Measurements from ENCODE around the gene SFMBT2.

The SFMBT2 gene

DNA sequence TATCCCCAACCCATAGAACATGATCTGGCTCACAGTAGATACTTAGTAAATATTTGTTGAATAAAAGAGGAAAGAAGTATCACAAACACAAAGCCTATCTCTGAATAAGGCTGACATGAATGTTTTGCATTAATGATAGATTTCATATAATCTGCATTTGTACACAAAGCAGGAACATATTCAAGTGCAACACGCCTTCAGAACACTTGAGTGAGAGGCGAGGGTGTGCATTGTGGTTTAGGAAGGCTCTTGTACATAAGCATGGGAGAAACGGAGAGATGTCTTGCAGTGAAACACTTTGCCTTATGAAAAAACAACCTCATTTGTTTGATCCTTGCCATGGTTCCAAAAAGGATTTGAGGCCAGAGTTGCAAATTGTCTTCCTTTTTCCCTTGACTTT, 14.1 kb upstream of the SFMBT2 start:
- no peak for DNase-seq

DNA sequence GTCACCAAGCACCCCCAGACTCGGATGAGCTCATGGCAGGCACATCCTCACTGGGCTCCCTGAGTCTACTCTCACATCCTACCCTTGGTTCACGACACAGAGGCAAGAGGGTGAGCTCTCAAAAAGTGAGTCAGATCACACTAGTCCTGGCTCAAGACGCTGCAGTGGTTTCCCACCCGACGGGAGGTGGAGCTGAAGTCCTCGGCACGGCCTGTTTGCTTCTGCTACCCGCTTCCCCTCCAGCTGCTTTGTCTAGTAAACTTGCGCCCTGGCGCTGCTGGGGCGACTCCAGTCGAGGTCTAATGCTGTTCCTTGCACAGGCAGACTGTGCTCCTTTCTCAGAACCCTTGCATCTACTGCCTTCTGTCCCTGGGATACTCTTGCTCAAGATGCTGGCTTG, 13.5 kb upstream of the SFMBT2 start:
- peak; percentile 27 to 35 for DNase-seq

DNA sequence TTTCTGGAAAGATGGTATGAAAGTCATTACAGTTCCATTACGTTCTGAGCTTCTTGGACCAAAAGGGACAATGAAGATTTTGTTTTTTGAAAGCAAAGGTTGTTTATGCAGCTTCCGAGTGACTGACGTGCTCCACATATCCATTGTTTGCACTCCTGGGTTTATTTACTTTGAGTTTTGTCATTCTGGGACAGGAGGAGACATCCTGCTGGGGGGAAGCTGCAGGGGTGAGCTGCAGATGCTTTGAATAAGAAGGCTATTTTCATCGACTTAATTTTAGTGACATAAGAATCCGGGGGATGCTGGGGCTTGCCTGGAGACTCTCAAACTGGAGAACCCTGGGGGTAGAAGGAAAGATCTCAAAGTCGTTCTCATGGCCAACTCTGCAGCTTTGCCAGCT, 12.7 kb upstream of the SFMBT2 start:
- DNase-seq: no peak

DNA sequence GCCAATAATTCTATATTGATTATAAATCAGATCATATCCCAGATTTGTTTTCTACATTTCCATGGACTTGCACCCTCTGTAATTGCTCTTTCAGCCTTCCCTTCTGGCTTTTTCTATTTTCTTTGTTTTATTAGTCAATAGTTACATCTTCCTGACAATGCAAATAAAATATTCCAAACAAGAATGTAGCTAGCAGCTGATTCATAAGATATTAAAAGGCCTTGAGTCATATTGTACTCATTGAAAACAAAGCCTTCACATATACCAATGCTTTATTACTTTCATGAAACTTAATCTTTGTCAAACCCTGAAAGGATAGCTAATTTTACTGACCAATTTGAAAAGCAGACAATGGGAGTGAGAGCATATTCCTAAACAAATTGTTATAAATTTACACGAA, 10.7 kb upstream of the SFMBT2 start:
- no peak for DNase-seq

DNA sequence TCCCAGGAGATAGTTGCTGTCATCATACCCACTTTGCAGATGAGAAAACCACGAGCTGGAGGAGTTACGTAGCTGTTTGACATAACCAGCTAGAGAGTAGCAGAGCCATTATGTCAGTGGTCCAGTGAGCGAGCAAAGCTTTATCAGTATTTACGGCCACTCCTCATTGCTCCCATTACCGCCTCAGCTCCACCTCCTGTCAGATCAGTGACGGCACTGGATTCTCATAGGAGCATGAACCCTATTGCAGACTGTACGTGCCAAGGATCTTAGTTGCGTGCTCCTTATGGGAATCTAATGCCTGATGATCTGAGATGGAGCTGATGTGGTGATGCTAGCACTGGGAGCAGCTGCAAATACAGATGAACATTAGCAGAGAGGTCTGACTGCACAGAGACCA, 9.2 kb upstream of the SFMBT2 start:
- DNase-seq: no peak

DNA sequence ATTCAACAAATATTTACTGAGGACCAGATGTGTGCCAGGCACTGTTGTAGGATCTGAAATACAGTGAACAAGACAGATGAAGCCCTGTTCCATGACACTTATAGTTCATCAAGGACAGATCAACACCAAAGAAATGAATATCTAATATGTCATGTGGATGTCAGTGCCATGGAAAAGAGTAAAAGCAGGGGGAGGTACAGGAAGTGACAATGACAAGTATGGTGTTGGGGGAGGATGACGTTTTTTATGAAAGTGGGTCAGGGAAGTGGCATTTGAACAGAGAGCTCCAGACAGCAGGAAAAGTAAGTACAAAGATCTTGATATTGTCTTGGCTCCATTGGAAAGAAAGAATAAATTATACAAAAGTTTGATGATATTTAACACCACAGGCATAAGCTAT, 7.0 kb upstream of the SFMBT2 start:
- DNase-seq: no peak

DNA sequence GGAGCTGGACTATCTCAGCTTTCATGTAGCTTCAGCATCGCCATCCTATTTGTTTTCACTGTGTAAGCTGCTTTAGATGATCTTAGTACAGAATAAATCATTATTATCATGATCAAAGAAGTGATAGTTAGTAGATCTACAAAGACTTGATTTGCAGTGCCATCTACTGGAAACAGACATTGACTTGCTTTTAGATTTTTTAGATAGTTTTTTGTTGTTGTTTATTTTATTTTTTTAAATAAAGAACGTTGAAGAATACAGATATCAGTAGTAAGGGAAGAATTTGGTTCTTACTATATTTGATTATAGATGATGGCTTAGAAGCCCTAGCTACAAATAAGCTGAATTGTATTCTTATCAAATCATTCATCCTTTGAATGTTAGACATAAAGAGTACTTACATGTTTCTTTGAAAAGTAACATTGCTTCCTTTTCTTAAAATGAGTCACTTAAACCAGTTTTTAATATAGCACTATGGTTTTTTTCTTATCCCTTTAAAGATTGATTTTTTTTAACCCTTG, 6.3 kb upstream of the SFMBT2 start:
- no peak for DNase-seq

DNA sequence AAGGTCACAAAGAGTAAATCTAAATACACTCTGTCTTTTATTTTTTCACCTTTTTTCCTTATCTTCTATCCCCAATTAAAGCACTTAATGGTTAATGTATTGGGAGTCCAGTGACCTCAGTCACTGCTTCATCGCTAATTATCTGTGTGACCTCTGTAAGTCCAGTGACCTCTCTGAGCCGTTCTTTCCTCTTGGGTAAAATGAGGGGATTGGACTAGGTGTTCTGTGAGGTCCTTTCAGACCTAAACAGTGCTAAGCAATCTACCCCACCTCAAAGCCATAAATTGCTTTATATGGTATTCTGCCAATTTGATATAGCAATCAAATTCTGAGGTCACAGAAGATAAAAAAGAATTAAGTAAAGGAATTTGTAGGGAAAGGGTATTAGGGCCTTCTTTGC, 3.9 kb upstream of the SFMBT2 start:
- no peak for DNase-seq

DNA sequence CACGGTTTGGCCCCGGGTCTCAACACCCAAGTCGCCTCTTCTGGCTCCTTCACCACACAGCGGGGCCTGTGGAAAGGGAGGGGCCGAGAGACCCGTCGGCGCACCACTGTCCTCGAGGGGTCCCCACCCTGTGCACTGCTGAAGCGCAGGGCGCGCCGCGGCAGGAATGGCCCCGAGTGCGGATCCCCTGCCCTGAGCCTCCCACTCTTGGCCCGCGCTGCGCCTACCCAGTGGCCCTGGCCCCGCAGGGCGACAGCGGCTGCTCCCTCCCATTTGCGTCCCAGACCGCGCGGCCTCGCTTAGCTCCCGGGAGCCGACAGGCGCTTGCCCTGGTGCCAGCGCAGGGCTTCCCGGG, 2.1 kb upstream of the SFMBT2 start:
- no peak for DNase-seq

DNA sequence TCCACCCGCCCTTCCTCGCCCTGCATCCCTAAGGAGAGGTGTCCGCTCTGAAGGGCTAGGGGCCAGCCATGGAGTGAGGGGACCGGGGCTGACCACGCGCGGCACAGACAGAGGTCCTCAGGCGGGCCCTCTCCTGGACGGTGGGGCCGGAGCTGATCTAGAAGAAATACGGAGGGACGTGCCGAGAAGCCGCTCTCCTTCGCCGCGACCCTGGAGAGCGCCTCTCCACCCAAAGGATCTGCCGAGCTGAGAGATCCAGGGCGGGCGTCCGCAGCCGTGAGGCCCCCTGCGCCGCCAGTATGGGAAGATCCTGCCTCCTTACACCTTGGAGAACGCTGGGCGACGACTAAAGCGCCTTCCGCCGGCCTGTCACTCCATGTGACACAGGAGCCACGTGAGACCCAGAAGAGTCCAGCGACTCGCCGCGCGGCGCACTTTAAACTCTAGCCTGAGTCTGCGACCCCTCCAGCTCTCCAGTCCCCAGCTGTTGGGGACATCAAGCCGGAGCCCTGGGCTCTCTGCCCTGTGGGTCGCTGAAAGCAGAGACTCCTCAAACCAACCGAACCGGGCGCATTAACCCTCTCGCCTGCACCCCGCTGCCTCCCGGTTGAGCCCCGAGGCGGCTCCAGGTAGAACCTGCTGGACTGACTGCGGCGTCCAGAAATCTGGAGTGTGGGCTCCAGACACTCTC, 1.5 kb upstream of the SFMBT2 start:
- peak; percentile 61 to 68 for DNase-seq

DNA sequence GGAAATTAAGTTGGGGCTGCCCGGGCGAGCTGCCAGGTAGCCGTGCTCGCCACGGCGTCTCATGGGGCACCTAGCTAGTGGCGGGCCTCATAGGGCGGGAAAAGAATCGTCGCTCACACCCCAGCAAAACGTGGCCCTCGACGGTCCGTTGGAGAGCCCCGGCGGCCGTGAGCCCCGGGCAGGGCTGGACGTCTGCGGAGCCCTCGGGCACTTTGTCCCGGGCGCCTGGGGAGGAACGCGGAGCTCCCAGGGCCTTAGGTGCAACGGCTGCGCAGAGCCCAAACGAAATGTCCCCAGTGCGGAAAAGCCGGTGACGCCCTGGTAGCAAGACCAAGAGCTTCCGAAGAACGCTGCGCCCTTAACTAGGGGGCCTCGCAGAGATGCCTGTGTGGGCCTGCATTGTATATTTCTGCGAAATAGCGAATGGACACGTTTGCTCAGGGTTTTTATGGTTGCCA, 866 bp upstream of the SFMBT2 start:
- DNase-seq: peak; percentile 54 to 61

DNA sequence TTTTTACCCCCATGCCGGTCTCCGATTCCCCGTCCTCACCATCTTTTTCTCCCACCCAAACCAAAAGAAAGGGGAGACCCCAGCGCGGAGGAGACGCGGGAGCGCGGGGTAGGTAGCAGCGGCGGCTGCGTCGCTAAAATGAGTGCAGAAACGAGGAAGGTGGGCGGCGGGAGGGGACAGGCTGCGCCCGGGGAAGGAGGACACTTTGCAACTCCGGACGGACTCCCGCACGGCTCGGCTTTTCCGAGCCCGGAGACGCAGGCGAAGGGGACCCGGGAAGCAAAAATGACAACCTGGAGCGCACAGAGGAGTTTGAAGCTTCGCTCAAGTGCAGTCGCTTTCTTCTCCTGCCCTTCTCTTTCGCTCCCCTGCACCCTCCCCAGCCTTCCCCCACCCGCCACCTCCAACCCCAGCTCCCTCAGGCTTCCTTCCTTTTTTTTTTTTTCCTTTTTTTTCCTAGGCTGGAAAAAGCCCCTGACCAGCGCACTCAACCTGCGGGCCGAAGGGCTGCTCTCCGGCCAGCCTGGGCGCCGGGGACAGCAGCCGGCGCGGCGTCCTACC, 453 bp downstream of the SFMBT2 start:
- peak; percentile 69 to 72 for DNase-seq

DNA sequence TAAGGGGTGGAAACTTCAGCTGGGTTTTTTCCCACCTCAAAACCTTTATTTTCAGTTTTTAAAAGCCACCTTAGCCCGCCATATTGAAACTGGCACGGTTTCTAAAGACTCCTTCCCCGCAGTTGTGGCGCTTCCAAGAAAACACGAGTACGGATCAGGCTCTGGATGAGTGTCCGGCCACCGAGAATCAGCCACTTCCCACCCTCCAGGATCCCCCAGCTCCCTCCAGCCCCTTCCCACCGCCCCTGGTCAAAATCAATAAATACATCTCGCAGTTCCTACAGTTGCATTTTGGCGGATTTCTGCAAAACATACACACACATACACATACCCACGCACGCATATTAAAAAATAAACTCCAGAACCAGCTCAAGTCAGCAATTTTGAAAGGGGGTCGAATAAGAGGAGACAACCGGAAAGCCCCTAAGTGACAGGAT, 1.1 kb downstream of the SFMBT2 start:
- DNase-seq: peak; percentile 60 to 61

DNA sequence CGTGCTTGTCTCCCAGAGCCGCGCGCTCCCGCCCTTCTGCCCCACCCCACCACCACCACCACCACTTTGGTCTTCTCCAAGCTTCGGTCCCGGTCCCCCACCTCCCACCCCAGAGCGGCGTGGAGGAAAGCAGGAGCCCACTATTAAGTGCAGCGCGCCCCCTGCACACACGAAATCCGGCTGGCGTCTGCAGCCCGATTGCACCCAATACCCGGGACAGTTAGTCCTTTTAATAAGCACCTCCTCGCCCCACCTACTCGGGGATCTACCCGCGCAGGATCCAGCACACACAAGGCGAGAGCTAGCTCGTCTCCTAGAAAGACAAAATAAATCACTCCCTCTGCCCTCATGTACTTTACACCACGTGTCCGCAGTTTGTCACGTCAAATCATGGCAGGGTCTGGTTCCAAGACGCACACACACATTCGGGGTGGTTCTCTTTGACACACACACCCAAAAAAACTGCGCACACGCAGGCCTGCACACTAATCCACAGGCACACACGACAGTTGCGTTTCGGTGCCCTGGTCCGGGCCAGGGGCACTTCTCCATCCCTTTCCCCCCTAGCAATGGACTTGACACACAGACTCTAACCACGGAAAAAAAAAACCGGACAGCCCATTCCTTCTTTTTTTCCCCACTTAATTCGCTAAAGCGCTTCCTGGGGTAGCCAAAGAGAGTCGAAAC, 1.6 kb downstream of the SFMBT2 start:
- DNase-seq: peak; percentile 78

DNA sequence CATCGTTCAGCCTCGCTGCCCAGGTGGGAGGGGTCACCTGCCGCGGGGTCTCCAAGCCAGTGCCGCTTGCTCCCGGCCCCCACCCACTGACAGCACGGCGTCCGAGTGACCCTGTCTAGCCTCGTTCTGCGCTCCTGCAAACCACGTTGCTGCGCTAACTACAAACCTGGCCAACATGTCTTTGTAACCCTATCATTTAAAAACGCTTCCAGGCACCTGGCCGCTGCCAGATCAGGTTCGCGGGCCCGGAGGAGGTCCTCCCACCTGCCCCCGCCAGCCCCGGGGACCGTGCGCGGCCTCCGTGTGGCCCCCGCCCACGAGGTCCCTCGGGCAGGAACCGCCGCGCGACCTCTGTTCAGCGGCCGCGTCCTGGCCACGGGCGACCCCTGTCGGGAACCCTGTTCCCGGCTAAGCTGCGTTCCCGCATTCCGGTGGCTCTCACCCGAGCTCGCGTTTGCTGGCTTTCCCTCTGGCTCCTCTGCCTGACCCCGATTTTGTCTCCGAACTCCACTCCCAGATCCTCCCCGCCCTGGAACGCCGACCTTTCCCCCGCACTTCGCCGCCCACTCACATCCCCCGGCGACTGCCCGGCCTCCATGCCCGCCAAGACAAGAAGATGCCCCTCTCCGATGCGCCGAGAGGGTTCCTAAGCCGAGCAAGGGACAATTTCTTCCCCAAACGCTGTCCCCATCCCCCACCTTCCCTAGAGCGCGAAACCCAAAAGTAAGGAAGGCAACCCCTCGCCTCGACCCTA, 2.4 kb downstream of the SFMBT2 start:
- DNase-seq: peak; percentile 68 to 79

DNA sequence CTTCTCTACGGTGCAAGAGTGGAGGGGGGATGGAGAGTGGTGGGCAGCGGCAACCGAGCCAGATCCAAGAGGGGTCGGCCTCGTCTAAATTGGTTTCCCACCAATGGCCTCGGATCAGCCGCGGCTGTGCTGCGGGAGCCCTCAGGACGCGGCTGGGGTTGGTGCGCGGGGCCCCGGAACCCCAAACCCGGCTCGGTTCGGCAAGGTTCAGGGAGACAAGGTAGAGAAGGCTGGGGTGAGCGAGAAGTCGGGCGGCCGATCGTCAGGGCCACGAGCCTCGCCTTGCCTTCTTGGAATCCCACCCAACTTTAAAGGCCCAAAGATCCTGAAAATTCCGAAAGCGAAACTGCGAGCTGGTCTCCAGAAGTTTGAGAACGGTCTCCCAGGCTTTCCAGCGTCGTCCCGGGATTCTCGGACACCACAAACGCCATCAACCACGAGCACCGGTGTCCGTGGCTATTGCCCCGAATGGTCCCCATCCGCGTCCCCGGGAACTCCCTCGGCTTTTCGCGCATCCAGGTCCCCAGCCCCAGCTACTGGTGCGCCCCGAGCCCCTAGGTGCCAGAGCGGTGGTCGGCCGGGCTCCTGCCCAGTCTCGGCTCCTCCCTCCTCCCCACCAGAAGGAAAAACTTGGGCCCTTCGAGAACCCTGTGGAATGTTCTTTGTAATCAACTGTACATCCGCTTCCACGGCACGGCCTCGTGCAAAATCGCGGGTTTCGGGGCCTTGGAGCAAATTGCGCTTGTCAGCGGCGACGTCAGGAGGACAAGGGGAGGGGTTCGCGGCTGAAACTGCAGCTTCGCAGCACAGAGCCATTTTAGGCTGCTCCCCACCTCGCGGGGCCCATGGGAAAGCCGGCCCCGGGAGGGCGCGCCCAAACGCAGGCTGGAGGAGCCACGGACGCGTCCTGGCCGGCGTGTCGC, 3.2 kb downstream of the SFMBT2 start:
- peak; percentile 55 to 66 for DNase-seq

DNA sequence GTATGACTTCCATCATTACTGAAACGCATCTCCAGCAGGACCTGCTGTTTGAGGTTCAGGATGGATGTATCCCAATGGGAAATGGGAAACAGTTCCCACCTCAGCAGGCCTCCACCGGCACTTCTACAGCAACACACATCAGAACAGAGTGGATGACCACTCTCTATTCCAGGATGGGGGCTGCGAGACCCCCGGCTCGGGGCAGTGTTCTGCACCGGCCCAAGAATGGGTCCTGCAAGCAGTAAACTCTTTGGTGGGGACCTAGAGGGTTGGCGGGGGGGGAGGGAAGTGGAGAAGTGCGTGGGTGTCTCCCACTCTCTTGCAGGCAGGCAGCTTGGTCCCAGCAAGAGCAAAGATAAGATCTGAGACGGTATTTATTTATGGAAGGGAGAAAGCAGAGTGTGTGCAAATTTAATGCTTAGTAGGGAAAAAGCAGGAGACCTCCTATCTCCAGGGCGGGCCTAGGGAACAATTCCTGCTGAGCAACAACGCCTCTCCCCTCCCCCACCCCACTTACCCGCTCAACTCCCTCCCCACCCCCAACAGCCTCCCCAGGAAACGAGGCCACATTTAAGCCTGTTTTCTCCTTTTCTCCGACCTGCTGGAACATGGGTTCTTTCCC, 4.0 kb downstream of the SFMBT2 start:
- peak in 1 of 2 experiments; percentile 23 for DNase-seq

DNA sequence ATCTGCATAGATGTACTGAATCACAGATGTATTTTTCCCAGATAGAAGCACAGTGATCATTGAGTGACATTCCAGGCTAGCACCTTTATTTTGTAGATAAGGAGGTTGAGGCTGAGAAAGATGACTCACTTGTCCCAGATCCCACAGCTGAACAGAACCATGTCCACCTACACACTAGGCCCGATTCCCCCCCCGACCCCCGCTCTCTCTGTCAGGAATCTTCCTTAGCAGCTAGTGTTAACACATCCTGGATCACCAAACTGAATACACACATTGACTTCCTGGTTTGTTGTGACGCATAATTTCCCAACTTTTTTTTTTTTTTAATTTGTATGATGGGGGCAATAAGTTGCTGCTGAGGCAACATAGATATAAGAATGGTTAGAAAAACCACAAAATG, 5.2 kb downstream of the SFMBT2 start:
- no peak for DNase-seq

DNA sequence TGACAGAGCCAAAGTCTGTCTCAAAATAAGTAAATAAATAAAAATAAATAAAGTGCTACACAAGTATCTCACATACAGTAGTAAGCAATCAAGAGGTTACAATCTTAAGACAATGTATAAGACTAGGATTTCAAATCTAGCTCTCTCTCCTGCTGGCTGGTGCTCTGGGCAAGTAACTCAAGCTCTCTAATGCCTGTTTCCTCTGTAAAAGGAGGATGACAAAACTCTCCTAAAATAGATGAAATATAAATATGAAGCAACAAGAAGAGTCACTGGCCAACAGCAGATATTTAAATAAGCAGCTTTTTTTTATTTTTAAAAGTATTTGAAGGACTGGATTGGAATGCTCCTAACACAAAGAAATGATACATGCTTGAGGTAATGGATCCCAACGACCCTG, 7.2 kb downstream of the SFMBT2 start:
- no peak for DNase-seq

DNA sequence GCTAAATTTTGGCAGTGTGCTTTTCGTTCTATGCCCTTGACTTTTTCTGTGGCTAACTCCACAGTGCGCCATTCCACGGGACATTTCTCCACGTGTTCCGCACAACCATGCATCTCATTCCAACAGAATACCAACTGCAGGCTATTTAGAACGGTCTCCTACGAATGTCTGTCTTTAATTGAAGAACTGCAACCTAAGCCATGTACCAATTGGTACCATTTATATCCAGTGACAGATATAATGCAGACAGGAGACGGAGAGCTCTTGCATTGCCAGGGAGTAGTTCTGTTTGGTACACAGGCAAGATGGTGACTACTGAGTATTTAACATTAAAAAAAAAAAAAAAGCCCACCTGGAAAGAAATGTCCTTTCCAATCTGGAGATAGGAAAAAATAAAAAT, 9.1 kb downstream of the SFMBT2 start:
- no peak for DNase-seq

DNA sequence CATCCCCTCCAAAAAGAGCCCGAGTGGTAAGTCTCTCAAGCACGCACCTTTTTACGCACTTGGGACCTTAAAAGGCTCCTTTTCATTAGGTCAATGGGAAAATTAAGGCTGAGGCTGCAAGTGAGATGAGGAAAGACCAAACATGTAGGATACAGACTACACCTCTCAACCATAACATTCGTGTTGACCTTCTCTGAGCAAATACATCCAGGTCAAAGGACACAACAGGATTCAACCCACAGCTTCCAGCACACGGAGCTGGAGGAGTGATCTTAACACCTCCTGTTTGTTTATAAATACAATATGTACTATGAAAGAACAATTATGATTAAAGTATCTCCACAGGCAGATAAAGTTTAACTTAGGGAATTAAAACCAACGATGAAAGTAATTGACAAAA, 9.7 kb downstream of the SFMBT2 start:
- DNase-seq: no peak

All from activated T-cell treated with anti-CD3 and anti-CD28 coated beads, Interleukin-2, amount 50 U/mL, for 48 hours (primary cell).